Stimulated activated CD8-positive, alpha-beta memory T cell treated with anti-CD3 and anti-CD28 coated beads, Interleukin-2, amount 100 ng/mL, for 48 hours (primary cell): ENCODE results near the gene RAB3D.
A peak's percentile ranks its signal among the peaks of the same experiment; 100 is the strongest.
"Not testable (repeated sequence)": the region's sequence is repeated elsewhere in the genome, so short reads cannot be mapped to it uniquely, and the experiment has no call there.

Source experiments
- DNase-seq, 2 donors: peaks; one replicate each; pipeline ENCODE4 v3.0.0-alpha.2; 2020; ENCODE audit warnings: low read depth in 2 of 2

The RAB3D gene

GRCh38 chr19:11338569-11339253 lies 746 bp downstream of the RAB3D start:
- DNase-seq = no peak

GRCh38 chr19:11338121-11338520 lies 1.3 kb downstream of the RAB3D start:
- no peak for DNase-seq

GRCh38 chr19:11337080-11337479 lies 2.4 kb downstream of the RAB3D start:
- no peak for DNase-seq

- no peak for DNase-seq
These were observed 3.9 kb downstream of the RAB3D start for GRCh38 chr19:11335449-11336146.

- DNase-seq = not testable (repeated sequence)
These were observed 5.6 kb downstream of the RAB3D start for GRCh38 chr19:11333838-11334237.

GRCh38 chr19:11332822-11333221 lies 6.6 kb downstream of the RAB3D start:
- DNase-seq = no peak

- no peak for DNase-seq
These were observed 8.0 kb downstream of the RAB3D start for GRCh38 chr19:11331502-11331901.

- DNase-seq = no peak
These were observed 9.3 kb downstream of the RAB3D start for GRCh38 chr19:11330127-11330526.

- no peak for DNase-seq
These were observed 13.9 kb downstream of the RAB3D start for GRCh38 chr19:11325544-11325943.

- DNase-seq = no peak
These were observed 14.6 kb downstream of the RAB3D start for GRCh38 chr19:11324748-11325389.

GRCh38 chr19:11324079-11324661 lies 15.3 kb downstream of the RAB3D start:
- peak; percentile 7 to 36 for DNase-seq

- DNase-seq = no peak
These were observed 15.8 kb downstream of the RAB3D start for GRCh38 chr19:11323601-11324078.

GRCh38 chr19:11322269-11323024 lies 17.0 kb downstream of the RAB3D start:
- no peak for DNase-seq

- DNase-seq = no peak
These were observed 18.0 kb downstream of the RAB3D start for GRCh38 chr19:11321191-11322126.

- not testable (repeated sequence) for DNase-seq
These were observed 19.0 kb downstream of the RAB3D start for GRCh38 chr19:11320278-11320995.

- no peak for DNase-seq
These were observed 33.1 kb downstream of the RAB3D start for GRCh38 chr19:11306337-11306736.

- DNase-seq = no peak
These were observed 34.5 kb downstream of the RAB3D start for GRCh38 chr19:11304936-11305335.

GRCh38 chr19:11300811-11301120 lies 38.7 kb downstream of the RAB3D start:
- DNase-seq = no peak

- DNase-seq = no peak
These were observed 39.3 kb downstream of the RAB3D start for GRCh38 chr19:11299946-11300810.
